ENCODE measurements around the gene NUP98. TPM values are rescaled to one million over a fixed set of nuclear protein-coding genes. Genes with fewer than 3 reads are reported as not detected.
A peak's percentile ranks its signal among the peaks of the same experiment; 100 is the strongest.

NUP98 gene
- total RNA-seq, 2 experiments from 2014 or later, result 102 to 115 TPM

- Histone ChIP-seq H3K4me3 (ENCODE audit: low read depth, low read length, poor library complexity, severe bottlenecking) (no peak overlapping the region), H4K20me1 (ENCODE audit: insufficient read depth, low read length) (no peaks in the 10 kb centered on the region), H2AFZ (ENCODE audit: low read length) (no peak overlapping the region), H3K4me2 (ENCODE audit: low read length) (no peak overlapping the region), H3K36me3 (ENCODE audit: insufficient read depth, low read length) (no peaks in the 10 kb centered on the region), H3K79me2 (ENCODE audit: insufficient read depth, low read depth, low read length) (peaks cover 3% of the 10 kb centered on the region; the same call in 1 of the 2 replicates), H3K27ac (ENCODE audit: low read depth, low read length, poor library complexity, severe bottlenecking) (no peak overlapping the region), H3K9me2 (ENCODE audit: insufficient read depth, low read length) (no peaks in the 10 kb centered on the region), H3K9me3 (ENCODE audit: low read length) (no peaks in the 10 kb centered on the region), H3K4me1 (ENCODE audit: insufficient read depth, low read length, poor library complexity, severe bottlenecking) (peaks cover 7% of the 10 kb centered on the region)
- TF ChIP-seq CTCF (conservative IDR thresholded peaks at IDR 0.05; ENCODE audit: low read length) (no peak), EZH2phosphoT487 (IDR thresholded peaks at IDR 0.05; ENCODE audit: borderline replicate concordance, low read depth, low read length) (no peak)
- intact Hi-C loops (cut with micrococcal nuclease; ENCODE audit: unreplicated experiment), result no loop called here
- ChIA-PET CTCF (ENCODE audit: unreplicated experiment) (no interaction called here), POLR2A (interaction anchor here (0.5 to 2.6 kb wide), 2 partner anchors 9 to 45 kb away, joined by 7 read pairs; no protein-coding TSS in a partner anchor)
- DNase-seq (ENCODE audit: low spot score), result no peak
- no TSS peak for BruUV-seq (replicated peaks)
Measured at GRCh38 chr11:3845246-3845645, 47.9 kb upstream of the NUP98 start.

GRCh38 chr11:3843326-3843725, 46.0 kb upstream of the NUP98 start:
- Histone ChIP-seq H3K36me3 (ENCODE audit: insufficient read depth, low read length) (no peaks in the 10 kb centered on the region), H4K20me1 (ENCODE audit: insufficient read depth, low read length) (peaks cover 11% of the 10 kb centered on the region; the same call in 1 of the 2 replicates), H3K4me3 (ENCODE audit: low read depth, low read length, poor library complexity, severe bottlenecking) (no peak overlapping the region), H3K27ac (ENCODE audit: low read depth, low read length, poor library complexity, severe bottlenecking) (no peak overlapping the region), H3K9me3 (ENCODE audit: low read length) (no peaks in the 10 kb centered on the region), H3K4me1 (ENCODE audit: insufficient read depth, low read length, poor library complexity, severe bottlenecking) (peaks cover 23% of the 10 kb centered on the region), H2AFZ (ENCODE audit: low read length) (0 out of 2 replicates have a peak overlapping the region, but pooled peaks have one; percentile 5), H3K9me2 (ENCODE audit: insufficient read depth, low read length) (no peaks in the 10 kb centered on the region), H3K4me2 (ENCODE audit: low read length) (no peak overlapping the region), H3K79me2 (ENCODE audit: insufficient read depth, low read depth, low read length) (peaks cover 23% of the 10 kb centered on the region; the same call in 1 of the 2 replicates)
- ChIA-PET CTCF (ENCODE audit: unreplicated experiment) (interaction anchor here (2.0 kb wide), 1 partner anchor 11 kb away, joined by 15 read pairs; the partner anchor contains the start of gene STIM1), POLR2A (interaction anchor here (0.6 to 2.6 kb wide), 5 partner anchors 11 to 125 kb away, joined by 3 to 7 read pairs (median 3); no protein-coding TSS in a partner anchor)
- TF ChIP-seq EZH2phosphoT487 (IDR thresholded peaks at IDR 0.05; ENCODE audit: borderline replicate concordance, low read depth, low read length), result no peak
- no peak for TF ChIP-seq CTCF (conservative IDR thresholded peaks at IDR 0.05; ENCODE audit: low read length)
- intact Hi-C loops (cut with micrococcal nuclease; ENCODE audit: unreplicated experiment), result no loop called here
- DNase-seq (ENCODE audit: low spot score), result no peak
- no TSS peak for BruUV-seq (replicated peaks)

All from OCI-LY7 (cell line).